Uterus (tissue), 4 donors: Measurements from ENCODE around the gene SMARCE1. TPM values are rescaled to one million over a fixed set of nuclear protein-coding genes. Genes with fewer than 3 reads are reported as not detected.

Experiments
- DNase-seq, 2 donors: peaks; one replicate each; pipeline ENCODE4 v3.0.0-alpha.2; 2019 to 2020
- H3K27ac ChIP-seq, 2 donors: fragments of 200-600 bp; sonication (generic); 1 replicate in 1 of 2; 2 replicates in 1 of 2; pipeline ENCODE4 v1.5.1; 2016 to 2018
- H3K27me3 ChIP-seq, 2 donors: fragments of 200-600 bp; sonication (generic); one replicate each; pipeline ENCODE4 v1.5.1; 2018 to 2019; ENCODE audit warnings: control low read depth in 1 of 2
- H3K36me3 ChIP-seq, 2 donors: fragments of 200-600 bp; sonication (generic); one replicate each; pipeline ENCODE4 v1.5.1; 2019; ENCODE audit warnings: control low read depth in 1 of 2
- H3K4me1 ChIP-seq, 2 donors: fragments of 200-600 bp; sonication (generic); one replicate each; pipeline ENCODE4 v1.5.1; 2018 to 2019; ENCODE audit warnings: control low read depth in 1 of 2
- H3K4me3 ChIP-seq, 2 donors: fragments of 200-600 bp; sonication (generic); 1 replicate in 1 of 2; 2 replicates in 1 of 2; pipeline ENCODE4 v1.5.1; 2018 to 2019; ENCODE audit warnings: mild to moderate bottlenecking in 1 of 2
- H3K9me3 ChIP-seq, 2 donors: fragments of 200-600 bp; sonication (generic); one replicate each; pipeline ENCODE4 v1.5.1; 2019; ENCODE audit warnings: control low read depth in 1 of 2
- CTCF ChIP-seq, 4 experiments: fragments of 200-600 bp in 2 of 4; fragments of 450-650 bp in 2 of 4; sonication (generic) in 2 of 4; IDR thresholded peaks; one replicate each; pipeline ENCODE4 v1.5.1; 2016 to 2019; ENCODE audit warnings: antibody characterized with exemption in 4 of 4, mild to moderate bottlenecking in 2 of 4, moderate library complexity in 1 of 4
- POLR2A ChIP-seq, 2 donors: fragments of 450-650 bp; IDR thresholded peaks; one replicate each; pipeline ENCODE4 v1.6.1; 2016; ENCODE audit warnings: antibody characterized with exemption in 2 of 2, mild to moderate bottlenecking in 1 of 2, moderate library complexity in 1 of 2
- intact Hi-C: fragments of 100-400 bp; cut with DNase I; formaldehyde crosslinking; loops from one replicate; pipeline ENCODE4 v1.15.1; 2023; ENCODE audit warnings: low total_unique reads
- total RNA-seq, 4 donors: library from RNA; depleted of rRNA in 3 of 4; stranded (reverse); fragments of >200 nt in 3 of 4; gene quantifications; one replicate each; pipeline versions ENCODE4 v1.1.0 to v1.2.4, GENCODE V29; 2014 to 2023
- donor health status: DM: yes; HTN: yes; CAD: no.

The SMARCE1 gene
- total RNA-seq, 4 donors from 2014 or later = 109 to 401 (median 159) TPM

GRCh38 chr17:40613467-40614154, 34.0 kb downstream of the SMARCE1 start:
- H3K27ac ChIP-seq = no peak overlapping the region
- intact Hi-C loops = no loop called here

GRCh38 chr17:40612599-40613244, 34.9 kb downstream of the SMARCE1 start:
- H3K36me3 ChIP-seq = no peaks in the 10 kb centered on the region
- H3K27ac ChIP-seq = no peak overlapping the region
- DNase-seq = no peak
- no peaks in the 10 kb centered on the region for H3K27me3 ChIP-seq
- intact Hi-C loops = no loop called here
- no peaks in the 10 kb centered on the region for H3K4me1 ChIP-seq
- no peak overlapping the region for H3K4me3 ChIP-seq
- no peaks in the 10 kb centered on the region for H3K9me3 ChIP-seq
- no peak for TF ChIP-seq CTCF (IDR thresholded peaks at IDR 0.05)
- no peak for TF ChIP-seq POLR2A (IDR thresholded peaks at IDR 0.05)

More at GRCh38 chr17:40613467-40614154, 34.0 kb downstream of the SMARCE1 start:
- no peaks in the 10 kb centered on the region for H3K36me3 ChIP-seq
- no peak for DNase-seq
- H3K27me3 ChIP-seq = no peaks in the 10 kb centered on the region
- H3K9me3 ChIP-seq = no peaks in the 10 kb centered on the region
- no peaks in the 10 kb centered on the region for H3K4me1 ChIP-seq
- no peak for TF ChIP-seq CTCF (IDR thresholded peaks at IDR 0.05)
- no peak for TF ChIP-seq POLR2A (IDR thresholded peaks at IDR 0.05)
- H3K4me3 ChIP-seq = no peak overlapping the region

GRCh38 chr17:40611840-40612474, 35.7 kb downstream of the SMARCE1 start:
- Histone ChIP-seq H3K27ac (no peak overlapping the region), H3K4me3 (no peak overlapping the region), H3K27me3 (no peaks in the 10 kb centered on the region), H3K36me3 (no peaks in the 10 kb centered on the region), H3K4me1 (no peaks in the 10 kb centered on the region), H3K9me3 (no peaks in the 10 kb centered on the region)
- intact Hi-C loops = no loop called here
- no peak for TF ChIP-seq CTCF (IDR thresholded peaks at IDR 0.05)
- TF ChIP-seq POLR2A (IDR thresholded peaks at IDR 0.05) = no peak
- DNase-seq = no peak

- Histone ChIP-seq H3K4me3 (no peak overlapping the region), H3K4me1 (no peaks in the 10 kb centered on the region), H3K27ac (no peak overlapping the region), H3K36me3 (no peaks in the 10 kb centered on the region), H3K9me3 (no peaks in the 10 kb centered on the region), H3K27me3 (no peaks in the 10 kb centered on the region)
- no peak for DNase-seq
- intact Hi-C loops = no loop called here
- no peak for TF ChIP-seq POLR2A (IDR thresholded peaks at IDR 0.05)
- no peak for TF ChIP-seq CTCF (IDR thresholded peaks at IDR 0.05)
These were observed 37.3 kb downstream of the SMARCE1 start for GRCh38 chr17:40610359-40610758.

GRCh38 chr17:40608061-40608581, 39.5 kb downstream of the SMARCE1 start:
- intact Hi-C loops = no loop called here

More at GRCh38 chr17:40608061-40608581, 39.5 kb downstream of the SMARCE1 start:
- no peak for DNase-seq
- no peaks in the 10 kb centered on the region for H3K36me3 ChIP-seq
- H3K27ac ChIP-seq = no peak overlapping the region
- H3K27me3 ChIP-seq = no peaks in the 10 kb centered on the region
- no peaks in the 10 kb centered on the region for H3K9me3 ChIP-seq
- no peaks in the 10 kb centered on the region for H3K4me1 ChIP-seq
- no peak for TF ChIP-seq CTCF (IDR thresholded peaks at IDR 0.05)
- TF ChIP-seq POLR2A (IDR thresholded peaks at IDR 0.05) = no peak
- H3K4me3 ChIP-seq = no peak overlapping the region
